Measurements from ENCODE around the gene CD84.

Gene CD84

GRCh38 chr1:160578175-160578524 is 1.1 kb downstream of the CD84 start:
- no peak overlapping the region for H3K4me2 ChIP-seq
- no peaks in the 10 kb centered on the region for H4K20me1 ChIP-seq (ENCODE audit: insufficient read depth)
- no peak overlapping the region for H2AFZ ChIP-seq (ENCODE audit: low read depth)
- H3K4me1 ChIP-seq (ENCODE audit: low read depth, poor library complexity, severe bottlenecking) = no peaks in the 10 kb centered on the region
- TF ChIP-seq CTCF (conservative IDR thresholded peaks at IDR 0.05; ENCODE audit: low read depth, low read length) = no peak
- H3K27ac ChIP-seq = no peak overlapping the region
- H3K9ac ChIP-seq = no peak overlapping the region
- H3K27me3 ChIP-seq (ENCODE audit: insufficient read depth, low read depth) = no peaks in the 10 kb centered on the region
- H3K36me3 ChIP-seq (ENCODE audit: insufficient read depth) = no peaks in the 10 kb centered on the region
- H3K79me2 ChIP-seq (ENCODE audit: insufficient read depth, low read depth) = no peaks in the 10 kb centered on the region
- no peak overlapping the region for H3K4me3 ChIP-seq (IDR thresholded peaks at IDR 0.05; ENCODE audit: insufficient read depth, low read depth, low read length)

GRCh38 chr1:160577671-160578070 is 1.6 kb downstream of the CD84 start:
- Histone ChIP-seq H3K27me3 (ENCODE audit: insufficient read depth, low read depth) (no peaks in the 10 kb centered on the region), H3K4me2 (no peak overlapping the region), H3K36me3 (ENCODE audit: insufficient read depth) (no peaks in the 10 kb centered on the region), H3K9ac (no peak overlapping the region), H3K4me1 (ENCODE audit: low read depth, poor library complexity, severe bottlenecking) (no peaks in the 10 kb centered on the region), H3K4me3 (IDR thresholded peaks at IDR 0.05; ENCODE audit: insufficient read depth, low read depth, low read length) (no peak overlapping the region), H4K20me1 (ENCODE audit: insufficient read depth) (no peaks in the 10 kb centered on the region), H3K79me2 (ENCODE audit: insufficient read depth, low read depth) (no peaks in the 10 kb centered on the region), H2AFZ (ENCODE audit: low read depth) (no peak overlapping the region), H3K27ac (no peak overlapping the region)
- no peak for TF ChIP-seq CTCF (conservative IDR thresholded peaks at IDR 0.05; ENCODE audit: low read depth, low read length)

- no peaks in the 10 kb centered on the region for H3K27me3 ChIP-seq (ENCODE audit: insufficient read depth, low read depth)
- no peaks in the 10 kb centered on the region for H3K79me2 ChIP-seq (ENCODE audit: insufficient read depth, low read depth)
- H3K27ac ChIP-seq = no peak overlapping the region
- no peak overlapping the region for H2AFZ ChIP-seq (ENCODE audit: low read depth)
- no peak overlapping the region for H3K4me3 ChIP-seq (IDR thresholded peaks at IDR 0.05; ENCODE audit: insufficient read depth, low read depth, low read length)
- no peaks in the 10 kb centered on the region for H3K4me1 ChIP-seq (ENCODE audit: low read depth, poor library complexity, severe bottlenecking)
- no peak overlapping the region for H3K9ac ChIP-seq
- no peaks in the 10 kb centered on the region for H3K36me3 ChIP-seq (ENCODE audit: insufficient read depth)
- no peaks in the 10 kb centered on the region for H4K20me1 ChIP-seq (ENCODE audit: insufficient read depth)
- H3K4me2 ChIP-seq = no peak overlapping the region
- no peak for TF ChIP-seq CTCF (conservative IDR thresholded peaks at IDR 0.05; ENCODE audit: low read depth, low read length)
Observed at GRCh38 chr1:160576884-160577283, 2.4 kb downstream of the CD84 start.

- Histone ChIP-seq H3K27ac (no peak overlapping the region), H3K4me1 (ENCODE audit: low read depth, poor library complexity, severe bottlenecking) (no peaks in the 10 kb centered on the region)
Observed at GRCh38 chr1:160576390-160576789, 2.9 kb downstream of the CD84 start.

More at GRCh38 chr1:160576390-160576789, 2.9 kb downstream of the CD84 start:
- no peaks in the 10 kb centered on the region for H3K79me2 ChIP-seq (ENCODE audit: insufficient read depth, low read depth)
- H4K20me1 ChIP-seq (ENCODE audit: insufficient read depth) = no peaks in the 10 kb centered on the region
- no peaks in the 10 kb centered on the region for H3K27me3 ChIP-seq (ENCODE audit: insufficient read depth, low read depth)
- no peak for TF ChIP-seq CTCF (conservative IDR thresholded peaks at IDR 0.05; ENCODE audit: low read depth, low read length)
- H3K4me2 ChIP-seq = no peak overlapping the region
- no peak overlapping the region for H3K9ac ChIP-seq
- no peak overlapping the region for H3K4me3 ChIP-seq (IDR thresholded peaks at IDR 0.05; ENCODE audit: insufficient read depth, low read depth, low read length)
- H2AFZ ChIP-seq (ENCODE audit: low read depth) = no peak overlapping the region
- no peaks in the 10 kb centered on the region for H3K36me3 ChIP-seq (ENCODE audit: insufficient read depth)
